HepG2 (cell line): ENCODE data around the gene GSDME. TPM values are rescaled to one million over a fixed set of nuclear protein-coding genes. Genes with fewer than 3 reads are reported as not detected.

Experiments used
- ATAC-seq: fragments of 200-7000 bp; cut with Tn5 transposase; 3 replicates; pipeline ENCODE4 v1.9.1; 2020; ENCODE audit warnings: mild to moderate bottlenecking, moderate library complexity
- BruUV-seq: library from RNA; stranded (reverse); fragments of 400-500 nt; replicated peaks from 2 replicates; lab custom pipeline; 2021; lab: Mats Ljungman, UMichigan
- CTCF ChIA-PET: fragments of 300-600 bp; formaldehyde crosslinking; extraction: SDS; loops from one replicate; lab custom pipeline; 2021; ENCODE audit warnings: low total read pairs, inconsistent platforms, low intra/inter-chr PET ratio; lab: Yijun Ruan, JAX
- POLR2A ChIA-PET: fragments of 350-600 bp; sonication (Branson Sonifier 250); formaldehyde crosslinking; loops from one replicate; lab custom pipeline; 2020; ENCODE audit warnings: antibody characterized with exemption, inconsistent platforms; lab: Yijun Ruan, JAX
- DNase-seq: peaks from one replicate; pipeline ENCODE4 v3.0.0-alpha.2; 2015; ENCODE audit warnings: low spot score
- FAIRE-seq: peaks from 3 replicates; lab custom pipeline; 2011; peaks lifted over from hg19 to GRCh38; lab: Jason Lieb, UNC
- H2AFZ ChIP-seq: one replicate; pipeline ENCODE4 v1.6.1; 2011; ENCODE audit warnings: low read length, inconsistent platforms
- H3K27ac ChIP-seq: fragments of 300-600 bp; 3 replicates; pipeline ENCODE4 v1.8.0; 2011; ENCODE audit warnings: mixed run types, mild to moderate bottlenecking, mixed read lengths, low read length, inconsistent platforms; ENCODE audit not compliant: insufficient read depth; ENCODE audit errors: extremely low read length
- H3K27me3 ChIP-seq, 2 experiments: fragments of 200-600 bp in 1 of 2; 2 replicates in 1 of 2; 3 replicates in 1 of 2; pipeline versions ENCODE4 v1.6.0 to v1.8.0; 2011; ENCODE audit warnings: low read length in 2 of 2, mild to moderate bottlenecking in 2 of 2, moderate library complexity in 2 of 2, inconsistent platforms in 1 of 2; ENCODE audit not compliant: insufficient read depth in 2 of 2, control insufficient read depth in 1 of 2
- H3K36me3 ChIP-seq, 2 experiments: fragments of 200-600 bp in 1 of 2; replicated peaks in 1 of 2; 2 replicates in 1 of 2; 3 replicates in 1 of 2; pipeline versions ENCODE4 v1.5.1 to v1.8.0; 2011; ENCODE audit warnings: low read length in 2 of 2, inconsistent platforms in 1 of 2; ENCODE audit not compliant: insufficient read depth in 2 of 2, control insufficient read depth in 1 of 2
- H3K4me1 ChIP-seq: 2 replicates; pipeline ENCODE4 v1.5.1; 2012; ENCODE audit warnings: low read length, inconsistent platforms; ENCODE audit not compliant: insufficient read depth
- H3K4me2 ChIP-seq: 2 replicates; pipeline ENCODE4 v1.6.0; 2011; ENCODE audit warnings: low read depth, low read length, inconsistent platforms
- H3K4me3 ChIP-seq, 3 experiments: fragments of 200-600 bp in 1 of 3; sonication (generic), shearing (Covaris generic) in 1 of 3; replicated peaks in 1 of 3; 2 replicates each; pipeline ENCODE4 v1.5.1; 2011 to 2016; ENCODE audit warnings: low read length in 3 of 3, inconsistent platforms in 2 of 3, low read depth in 2 of 3, mild to moderate bottlenecking in 2 of 3, control low read depth in 1 of 3, mixed read lengths in 1 of 3; ENCODE audit not compliant: insufficient read depth in 1 of 3
- H3K79me2 ChIP-seq: one replicate; pipeline ENCODE4 v1.6.1; 2011; ENCODE audit warnings: low read length, inconsistent platforms; ENCODE audit not compliant: insufficient read depth
- H3K9ac ChIP-seq: 2 replicates; pipeline ENCODE4 v1.6.0; 2011; ENCODE audit warnings: mild to moderate bottlenecking, low read depth, low read length, inconsistent platforms; ENCODE audit not compliant: insufficient read depth
- H3K9me3 ChIP-seq: 2 replicates; pipeline ENCODE4 v1.5.1; 2012; ENCODE audit warnings: mild to moderate bottlenecking, low read length
- H4K20me1 ChIP-seq: 2 replicates; pipeline ENCODE4 v1.6.0; 2011; ENCODE audit warnings: inconsistent platforms, mild to moderate bottlenecking, low read length, moderate library complexity; ENCODE audit not compliant: insufficient read depth
- BCL6 ChIP-seq: IDR thresholded peaks from 2 replicates; pipeline ENCODE4 v1.6.1; 2016; ENCODE audit warnings: missing genetic modification reagents, missing compliant biosample characterization
- HMGA1 ChIP-seq: sonication (generic); formaldehyde crosslinking; conservative IDR thresholded peaks from 2 replicates; pipeline ENCODE4 v1.4.0; 2020; ENCODE audit warnings: missing genetic modification reagents
- KAT8 ChIP-seq: IDR thresholded peaks from 2 replicates; pipeline ENCODE4 v1.6.1; 2016; ENCODE audit warnings: missing genetic modification reagents, missing compliant biosample characterization
- MLX ChIP-seq: IDR thresholded peaks from 2 replicates; pipeline ENCODE4 v1.6.1; 2016
- SATB2 ChIP-seq: sonication (generic); formaldehyde crosslinking; IDR thresholded peaks from 2 replicates; pipeline ENCODE4 v1.5.0; 2020; ENCODE audit warnings: missing genetic modification reagents
- SMARCE1 ChIP-seq: fragments of 450-650 bp; IDR thresholded peaks from 2 replicates; pipeline ENCODE4 v1.6.1; 2017; ENCODE audit warnings: borderline replicate concordance
- SP1 ChIP-seq, 2 experiments: fragments of 450-650 bp in 1 of 2; sonication (generic) in 1 of 2; formaldehyde crosslinking in 1 of 2; IDR thresholded peaks; 2 replicates each; pipeline versions ENCODE4 v1.4.0 to v1.6.1; 2016 to 2020; ENCODE audit warnings: missing genetic modification reagents in 1 of 2
- SRSF9 ChIP-seq: fragments of 200-400 bp; formaldehyde crosslinking; IDR thresholded peaks from 2 replicates; pipeline ENCODE4 v1.6.1; 2018; ENCODE audit warnings: borderline replicate concordance, mild to moderate bottlenecking, low read depth, low read length; ENCODE audit not compliant: insufficient read depth, poor library complexity, severe bottlenecking
- SYNCRIP ChIP-seq: fragments of 200-400 bp; formaldehyde crosslinking; IDR thresholded peaks from 2 replicates; pipeline ENCODE4 v1.6.1; 2018; ENCODE audit warnings: mild to moderate bottlenecking, low read depth, low read length; ENCODE audit not compliant: insufficient read depth
- ZFP41 ChIP-seq: sonication (generic); formaldehyde crosslinking; IDR thresholded peaks from 2 replicates; pipeline ENCODE4 v1.4.0; 2020; ENCODE audit warnings: mild to moderate bottlenecking, missing genetic modification reagents, borderline replicate concordance
- ZNF792 ChIP-seq: IDR thresholded peaks from 2 replicates; pipeline ENCODE4 v1.6.1; 2016
- WGBS: methylation state at CpG from one replicate; pipeline ENCODE4 v1.1.6; 2017; ENCODE audit warnings: low lambda C conversion rate; 5-methylcytosine and 5-hydroxymethylcytosine counted together
- in situ Hi-C: cut with HindIII; loops from 2 replicates; pipeline ENCODE4 v1.10.0; 2017; ENCODE audit warnings: low pct_unique_long_range_greater_than_20kb; ENCODE audit not compliant: extremely low pct_ligation_motif_present
- intact Hi-C: fragments of 100-400 bp; cut with micrococcal nuclease; formaldehyde crosslinking; loops from one replicate; pipeline ENCODE4 v1.10.0; 2022; ENCODE audit not compliant: unreplicated experiment
- polyA plus RNA-seq, 8 experiments: library from polyadenylated mRNA; depleted of rRNA in 3 of 8; stranded (reverse) in 7 of 8; unstranded in 1 of 8; fragments of >200 nt; fragmentation: Illumina TruSeq in 4 of 8; extraction: Trizol in 4 of 8; gene quantifications; 2 replicates each; pipeline versions ENCODE4 v1.2.1 to v1.2.3, GENCODE V29; 2011 to 2016; ENCODE audit warnings: low read depth in 4 of 8, missing spikeins in 1 of 8, mixed read lengths in 1 of 8; ENCODE audit not compliant: insufficient read depth in 1 of 8
- total RNA-seq, 5 experiments: library from RNA; depleted of rRNA; stranded (reverse); fragments of >200 nt; fragmentation: Illumina TruSeq; extraction: Trizol; gene quantifications; 2 replicates each; pipeline ENCODE4 v1.2.3, GENCODE V29; 2016; ENCODE audit warnings: low read depth in 1 of 5
- TF ChIP-seq, protein P1 (sequence below): IDR thresholded peaks from 2 replicates; pipeline ENCODE4 v1.4.0; 2020; ENCODE audit warnings: mild to moderate bottlenecking, missing genetic modification reagents

Gene GSDME
- total and polyA plus RNA-seq, 2 of the 13 experiments (the other 11 are each of a cell fraction or from before 2014, with no cell fraction given), result 19.2 to 28.2 TPM

DNA sequence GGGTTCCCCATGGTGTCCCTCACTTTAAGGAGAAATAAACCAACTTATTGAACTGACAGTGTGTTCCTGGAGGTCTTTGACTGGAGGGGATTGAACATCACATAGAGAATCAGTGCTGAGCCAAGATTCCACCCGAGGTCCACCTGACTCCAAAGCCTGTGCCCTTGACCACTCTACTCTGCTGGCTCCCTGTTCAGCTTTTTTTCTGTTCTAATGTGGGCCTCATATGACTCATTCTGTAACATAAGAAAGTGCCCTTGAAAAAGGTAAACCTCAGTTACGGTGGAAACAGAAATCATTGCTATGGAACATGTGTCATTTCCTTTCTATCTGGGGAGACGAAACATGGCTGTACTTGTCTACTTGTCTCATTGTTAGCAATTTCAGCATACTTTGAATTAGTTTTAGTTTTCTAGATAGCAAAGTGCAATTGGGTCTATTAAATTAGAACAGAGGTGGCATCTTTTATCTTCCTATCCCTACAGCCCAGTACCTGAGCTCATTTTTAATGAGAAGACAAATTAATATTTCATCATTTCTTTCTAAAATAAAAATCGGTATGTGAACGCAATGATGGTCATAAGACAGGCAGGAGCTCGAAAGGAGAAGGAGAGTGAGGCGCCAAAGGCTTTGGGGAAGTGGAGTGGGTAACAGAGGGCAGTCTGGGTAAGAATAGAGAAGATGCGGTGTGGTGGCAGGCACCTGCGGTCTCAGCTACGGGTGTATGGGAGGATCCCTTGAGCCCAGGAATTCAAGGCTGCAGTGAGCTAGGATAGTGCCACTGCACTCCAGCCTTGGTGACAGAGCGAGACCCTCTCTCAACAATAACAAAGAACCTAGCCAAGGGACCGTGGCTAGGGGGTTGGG, 1.5 kb downstream of the GSDME start (continued):
- TF ChIP-seq KAT8, result 0 out of 2 replicates have a peak, but pooled peaks have one; percentile 34
- TF ChIP-seq ZNF792 (CRISPR knock-in tag), result no peak
- no peak for TF ChIP-seq HMGA1 (CRISPR knock-in tag)

- 93% methylated on average over 3 of the region's 3 CpGs for whole genome bisulfite sequencing
- ChIA-PET CTCF (no interaction called here), POLR2A (interaction anchor here (1.9 kb wide), 1 partner anchor 370 kb away, joined by 6 read pairs; the partner anchor contains the start of gene CYCS)
- TF ChIP-seq MLX (CRISPR knock-in tag) (no peak), SRSF9 (no peak), SYNCRIP (no peak), SATB2 (CRISPR knock-in tag) (no peak), BCL6 (CRISPR knock-in tag) (no peak), ZFP41 (CRISPR knock-in tag) (no peak), SP1 (IDR thresholded peaks at IDR 0.05) (no peak), SP1 (CRISPR knock-in tag; IDR thresholded peaks at IDR 0.05) (no peak), SMARCE1 (no peak)
- TF ChIP-seq, protein P1, sequence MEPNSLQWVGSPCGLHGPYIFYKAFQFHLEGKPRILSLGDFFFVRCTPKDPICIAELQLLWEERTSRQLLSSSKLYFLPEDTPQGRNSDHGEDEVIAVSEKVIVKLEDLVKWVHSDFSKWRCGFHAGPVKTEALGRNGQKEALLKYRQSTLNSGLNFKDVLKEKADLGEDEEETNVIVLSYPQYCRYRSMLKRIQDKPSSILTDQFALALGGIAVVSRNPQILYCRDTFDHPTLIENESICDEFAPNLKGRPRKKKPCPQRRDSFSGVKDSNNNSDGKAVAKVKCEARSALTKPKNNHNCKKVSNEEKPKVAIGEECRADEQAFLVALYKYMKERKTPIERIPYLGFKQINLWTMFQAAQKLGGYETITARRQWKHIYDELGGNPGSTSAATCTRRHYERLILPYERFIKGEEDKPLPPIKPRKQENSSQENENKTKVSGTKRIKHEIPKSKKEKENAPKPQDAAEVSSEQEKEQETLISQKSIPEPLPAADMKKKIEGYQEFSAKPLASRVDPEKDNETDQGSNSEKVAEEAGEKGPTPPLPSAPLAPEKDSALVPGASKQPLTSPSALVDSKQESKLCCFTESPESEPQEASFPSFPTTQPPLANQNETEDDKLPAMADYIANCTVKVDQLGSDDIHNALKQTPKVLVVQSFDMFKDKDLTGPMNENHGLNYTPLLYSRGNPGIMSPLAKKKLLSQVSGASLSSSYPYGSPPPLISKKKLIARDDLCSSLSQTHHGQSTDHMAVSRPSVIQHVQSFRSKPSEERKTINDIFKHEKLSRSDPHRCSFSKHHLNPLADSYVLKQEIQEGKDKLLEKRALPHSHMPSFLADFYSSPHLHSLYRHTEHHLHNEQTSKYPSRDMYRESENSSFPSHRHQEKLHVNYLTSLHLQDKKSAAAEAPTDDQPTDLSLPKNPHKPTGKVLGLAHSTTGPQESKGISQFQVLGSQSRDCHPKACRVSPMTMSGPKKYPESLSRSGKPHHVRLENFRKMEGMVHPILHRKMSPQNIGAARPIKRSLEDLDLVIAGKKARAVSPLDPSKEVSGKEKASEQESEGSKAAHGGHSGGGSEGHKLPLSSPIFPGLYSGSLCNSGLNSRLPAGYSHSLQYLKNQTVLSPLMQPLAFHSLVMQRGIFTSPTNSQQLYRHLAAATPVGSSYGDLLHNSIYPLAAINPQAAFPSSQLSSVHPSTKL (CRISPR knock-in tag), result no peak
- BruUV-seq, result no TSS peak
- in situ Hi-C loops (no loop called here), intact Hi-C loops (loop anchor here (5.0 kb wide), 1 partner anchor 178 kb away; no protein-coding TSS in a partner anchor)
- H3K4me2 ChIP-seq, result peak overlapping the region; percentile 94; the same call in 1 of the 2 replicates
- H2AFZ ChIP-seq, result no peak overlapping the region
- ATAC-seq (no peak), DNase-seq (no peak), FAIRE-seq (no peak)
- H3K36me3 ChIP-seq, result no peaks in the 10 kb centered on the region
- H3K9ac ChIP-seq, result no peak overlapping the region
- peaks cover 43% of the 10 kb centered on the region for H3K4me1 ChIP-seq
- H3K27ac ChIP-seq, result peak overlapping the region; percentile 44
- no peaks in the 10 kb centered on the region for H3K27me3 ChIP-seq
- H3K9me3 ChIP-seq, result no peaks in the 10 kb centered on the region
- H3K79me2 ChIP-seq, result peaks cover 4% of the 10 kb centered on the region
- no peaks in the 10 kb centered on the region for H4K20me1 ChIP-seq
- H3K4me3 ChIP-seq, result no peak overlapping the region
Measured at GRCh38 chr7:24754906-24755506, 2.3 kb downstream of the GSDME start.
